Measurements from ENCODE around the gene CCDC183. TPM values are rescaled to one million over a fixed set of nuclear protein-coding genes. Genes with fewer than 3 reads are reported as not detected.

CCDC183 gene
- total and polyA plus RNA-seq, 2 of the 4 experiments (the other 2 are of a cell fraction), result under 0.01 to 0.29 TPM

GRCh38 chr9:136804509-136805206 lies 8.5 kb downstream of the CCDC183 start (continued):
- no peak for TF ChIP-seq CTCF (conservative IDR thresholded peaks at IDR 0.05; ENCODE audit: low read depth, low read length)
- no peak for TF ChIP-seq CHD1 (IDR thresholded peaks at IDR 0.05; ENCODE audit: low read depth, low read length)
- TF ChIP-seq MAFK (IDR thresholded peaks at IDR 0.05; ENCODE audit: low read depth, low read length), result no peak
- TF ChIP-seq SMC3 (IDR thresholded peaks at IDR 0.05; ENCODE audit: low read depth, low read length), result no peak
- no peak for TF ChIP-seq RCOR1 (IDR thresholded peaks at IDR 0.05; ENCODE audit: insufficient replicate concordance, low read length)
